Pancreas (tissue), 10 donors: ENCODE measurements around the gene PTPRF. TPM values are rescaled to one million over a fixed set of nuclear protein-coding genes. Genes with fewer than 3 reads are reported as not detected.
"Not testable (repeated sequence)": the region's sequence is repeated elsewhere in the genome, so short reads cannot be mapped to it uniquely, and the experiment has no call there.

ENCODE experiments used
- ATAC-seq, 4 donors: fragments of 200-7000 bp; cut with Tn5 transposase; one replicate each; pipeline versions ENCODE4 v1.8.0 to v1.9.1; 2020; ENCODE audit warnings: mild to moderate bottlenecking in 4 of 4, moderate library complexity in 4 of 4
- DNase-seq, 6 donors: peaks; one replicate each; pipeline ENCODE4 v3.0.0-alpha.2; 2020
- FAIRE-seq: peaks from 2 replicates; lab custom pipeline; 2012; peaks lifted over from hg19 to GRCh38; lab: Jason Lieb, UNC
- H3K27ac ChIP-seq, 4 donors: fragments of 200-600 bp; sonication (generic); 1 replicate in 3 of 4; 2 replicates in 1 of 4; pipeline versions ENCODE4 v1.5.0 to v1.8.0; 2020
- H3K27me3 ChIP-seq, 4 donors: fragments of 200-600 bp; one replicate each; pipeline ENCODE4 v1.8.0; 2021
- H3K36me3 ChIP-seq, 3 donors: fragments of 200-600 bp; sonication (generic) in 1 of 3; one replicate each; pipeline versions ENCODE4 v1.5.0 to v1.8.0; 2020 to 2021
- H3K4me1 ChIP-seq, 3 donors: fragments of 200-600 bp; one replicate each; pipeline ENCODE4 v1.8.0; 2021
- H3K4me3 ChIP-seq, 4 donors: fragments of 200-600 bp; sonication (generic) in 2 of 4; one replicate each; pipeline versions ENCODE4 v1.5.0 to v1.8.0; 2020 to 2021
- H3K9me3 ChIP-seq, 4 donors: fragments of 200-600 bp; one replicate each; pipeline ENCODE4 v1.8.0; 2021
- WGBS, 2 donors: extraction: QIAGEN DNeasy Blood & Tissue Kit; methylation state at CpG; one replicate each; pipeline ENCODE4 v1.1.7; 2013; 5-methylcytosine and 5-hydroxymethylcytosine counted together
- intact Hi-C, 3 donors: fragments of 100-400 bp; cut with DNase I; formaldehyde crosslinking; loops; one replicate each; pipeline versions ENCODE4 v1.11.1 to v1.14.2; 2022
- polyA plus RNA-seq, 2 donors: library from polyadenylated mRNA; stranded (reverse); fragments of 200-250 nt; gene quantifications; one replicate each; pipeline ENCODE4 v1.2.3, GENCODE V29; 2013
- total RNA-seq, 6 donors: library from RNA; stranded (reverse); fragmentation: NEBNext Ultra II Directional in 4 of 6; extraction: Animal tissue kit (Norgen Biotek cat#: 25700) in 4 of 6; gene quantifications; one replicate each; pipeline versions ENCODE4 v1.2.1 to v1.2.4, GENCODE V29; 2021 to 2023
- TF ChIP-seq, protein P1 (sequence below), 4 donors: fragments of 200-600 bp; sonication (generic) in 3 of 4; IDR thresholded peaks; one replicate each; pipeline versions ENCODE4 v1.5.0 to v1.8.0; 2021; ENCODE audit warnings: antibody characterized with exemption in 4 of 4
- donor health status: healthy with polysubstance abuse.
- donor health status: DM: no; HTN: no; CAD: no; lungs with moderate emphysema.
- donor health status: DM: no; HTN: no; CAD: no.
- donor health status: control.
- donor health status: control.
- donor health status: Bipolar disorder and iron deficiency.
- donor health status: DM: yes; HTN: yes; CAD: no.
- donor health status: DM: no; HTN: no; CAD: no.
- donor health status: DM: no; HTN: no; CAD: no.
- donor health status: DM: yes; HTN: yes; CAD: no.

Gene PTPRF
- total and polyA plus RNA-seq, 8 donors = 42.9 to 210 (median 129) TPM

DNA sequence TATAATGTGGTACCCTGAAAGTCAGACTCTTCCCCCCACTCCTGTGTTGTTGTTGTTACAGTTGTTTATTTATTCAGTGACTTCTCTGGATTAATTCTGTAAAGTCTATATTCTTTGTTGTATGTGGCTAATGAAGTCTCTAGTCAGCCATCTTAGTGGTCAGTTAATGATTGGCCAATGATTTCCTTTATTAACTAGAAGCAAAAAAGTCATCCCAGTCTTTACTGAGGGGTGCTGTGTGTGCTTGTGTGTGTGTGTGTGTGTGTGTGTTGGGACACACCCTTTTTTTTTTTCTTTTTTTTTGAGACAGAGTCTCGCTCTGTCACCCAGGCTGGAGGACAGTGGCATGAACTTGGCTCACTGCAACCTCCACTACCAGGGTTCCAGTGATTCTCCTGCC is 39.6 kb upstream of the PTPRF start:
- H3K36me3 ChIP-seq = no peaks in the 10 kb centered on the region
- ATAC-seq = no peak
- no peaks in the 10 kb centered on the region for H3K4me1 ChIP-seq
- no peak overlapping the region for H3K4me3 ChIP-seq
- no peak overlapping the region for H3K27ac ChIP-seq
- intact Hi-C loops = no loop called here
- no peak for DNase-seq
- TF ChIP-seq, protein P1, sequence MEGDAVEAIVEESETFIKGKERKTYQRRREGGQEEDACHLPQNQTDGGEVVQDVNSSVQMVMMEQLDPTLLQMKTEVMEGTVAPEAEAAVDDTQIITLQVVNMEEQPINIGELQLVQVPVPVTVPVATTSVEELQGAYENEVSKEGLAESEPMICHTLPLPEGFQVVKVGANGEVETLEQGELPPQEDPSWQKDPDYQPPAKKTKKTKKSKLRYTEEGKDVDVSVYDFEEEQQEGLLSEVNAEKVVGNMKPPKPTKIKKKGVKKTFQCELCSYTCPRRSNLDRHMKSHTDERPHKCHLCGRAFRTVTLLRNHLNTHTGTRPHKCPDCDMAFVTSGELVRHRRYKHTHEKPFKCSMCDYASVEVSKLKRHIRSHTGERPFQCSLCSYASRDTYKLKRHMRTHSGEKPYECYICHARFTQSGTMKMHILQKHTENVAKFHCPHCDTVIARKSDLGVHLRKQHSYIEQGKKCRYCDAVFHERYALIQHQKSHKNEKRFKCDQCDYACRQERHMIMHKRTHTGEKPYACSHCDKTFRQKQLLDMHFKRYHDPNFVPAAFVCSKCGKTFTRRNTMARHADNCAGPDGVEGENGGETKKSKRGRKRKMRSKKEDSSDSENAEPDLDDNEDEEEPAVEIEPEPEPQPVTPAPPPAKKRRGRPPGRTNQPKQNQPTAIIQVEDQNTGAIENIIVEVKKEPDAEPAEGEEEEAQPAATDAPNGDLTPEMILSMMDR (IDR thresholded peaks at IDR 0.05) = no peak
- no peaks in the 10 kb centered on the region for H3K27me3 ChIP-seq
- WGBS, 2 donors = 100% methylated on average over 1 of the region's 1 CpG
- FAIRE-seq = no peak
- no peaks in the 10 kb centered on the region for H3K9me3 ChIP-seq

DNA sequence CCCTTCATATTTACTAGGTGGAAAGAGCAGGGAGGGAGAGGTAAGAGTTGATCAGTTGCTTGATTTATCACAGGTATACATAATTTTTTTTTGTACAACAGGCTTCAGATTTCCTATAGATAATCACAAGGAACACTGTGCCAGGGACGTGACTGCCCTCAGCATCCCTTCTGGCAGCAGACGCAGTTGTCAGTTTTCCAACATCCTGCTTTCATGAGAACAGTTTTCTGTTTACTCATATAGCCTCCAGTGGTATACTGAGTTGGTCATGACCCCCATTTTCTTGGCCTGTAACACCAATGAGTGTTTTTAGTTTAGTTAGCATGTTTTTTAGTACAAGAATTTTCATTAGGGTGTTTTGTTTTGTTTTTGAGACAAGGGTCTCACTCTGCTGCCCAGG is 37.9 kb upstream of the PTPRF start:
- H3K36me3 ChIP-seq = no peaks in the 10 kb centered on the region
- WGBS, 2 donors = 78 to 91% methylated on average over 2 of the region's 2 CpGs
- no peak overlapping the region for H3K4me3 ChIP-seq
- no peak overlapping the region for H3K27ac ChIP-seq
- no peak for ATAC-seq
- no peaks in the 10 kb centered on the region for H3K27me3 ChIP-seq
- H3K4me1 ChIP-seq = no peaks in the 10 kb centered on the region
- no peak for DNase-seq
- no peaks in the 10 kb centered on the region for H3K9me3 ChIP-seq
- intact Hi-C loops = no loop called here
- FAIRE-seq = no peak
- TF ChIP-seq, protein P1 (IDR thresholded peaks at IDR 0.05) = no peak

DNA sequence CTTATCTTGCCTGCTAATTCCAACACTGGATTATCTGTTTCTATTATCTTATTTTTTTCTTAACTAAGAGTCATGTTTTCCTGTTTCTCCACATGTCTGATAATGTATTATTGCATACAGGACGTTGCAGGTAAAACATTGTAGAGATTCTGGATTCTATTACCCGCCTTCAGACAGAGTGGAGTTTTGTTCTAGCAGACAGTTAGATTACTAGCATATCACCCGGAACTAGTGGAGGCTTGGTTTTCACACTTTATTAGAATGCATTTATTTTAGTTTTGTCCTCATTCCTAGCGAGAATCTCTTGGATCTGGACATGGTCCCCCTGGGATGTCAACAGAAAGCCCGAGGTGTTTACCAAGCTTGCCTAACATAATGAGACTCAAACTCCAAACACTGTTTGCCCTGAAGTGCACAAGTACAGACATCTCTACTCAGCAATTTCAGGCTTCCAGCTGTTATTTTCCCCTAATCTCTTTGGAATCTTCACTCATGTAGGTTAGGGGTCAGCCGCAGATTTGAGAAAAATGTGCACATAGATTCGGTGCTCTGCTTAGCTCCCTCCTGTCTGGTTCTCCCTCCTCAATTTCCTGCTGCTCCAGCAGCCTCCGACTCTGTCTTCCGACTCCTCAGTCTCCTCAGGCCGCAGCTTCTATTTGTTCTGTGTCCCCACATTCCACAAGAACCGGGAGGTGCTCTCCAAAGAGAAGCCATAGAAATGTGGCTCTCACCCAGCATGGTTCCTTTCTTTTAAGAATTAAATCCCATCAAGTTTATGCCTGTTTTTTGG is 36.8 kb upstream of the PTPRF start:
- Histone ChIP-seq H3K36me3 (no peaks in the 10 kb centered on the region), H3K27me3 (no peaks in the 10 kb centered on the region), H3K27ac (no peak overlapping the region), H3K4me3 (no peak overlapping the region), H3K4me1 (no peaks in the 10 kb centered on the region), H3K9me3 (no peaks in the 10 kb centered on the region)
- ATAC-seq = no peak
- 75 to 81% methylated on average over 11 of the region's 11 CpGs for WGBS, 2 donors
- intact Hi-C loops = no loop called here
- TF ChIP-seq, protein P1 (IDR thresholded peaks at IDR 0.05) = no peak
- DNase-seq = no peak
- FAIRE-seq = no peak

DNA sequence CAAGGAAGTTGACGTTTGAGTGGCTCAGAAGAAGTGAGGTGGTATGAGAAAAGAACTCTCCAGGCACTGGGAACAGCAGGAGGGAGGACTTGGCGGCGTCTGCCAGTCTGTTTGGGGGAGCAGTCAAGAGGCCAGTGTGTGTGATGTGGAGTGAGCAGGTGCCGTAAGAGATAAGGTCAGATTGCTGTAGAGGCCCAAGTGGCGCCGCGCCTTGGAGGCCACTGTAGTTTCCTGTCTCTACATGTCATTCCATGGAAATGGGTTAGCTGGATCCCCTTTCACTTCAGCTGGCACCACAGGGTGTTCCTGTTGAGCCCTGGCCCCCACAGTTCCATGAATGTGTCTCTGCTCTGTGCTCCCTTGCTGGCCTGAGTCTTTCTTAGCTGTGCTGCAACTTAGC is 35.5 kb upstream of the PTPRF start:
- no peak overlapping the region for H3K4me3 ChIP-seq
- WGBS, 2 donors = 92 to 94% methylated on average over 7 of the region's 7 CpGs
- H3K27ac ChIP-seq = no peak overlapping the region
- ATAC-seq = no peak
- TF ChIP-seq, protein P1 (IDR thresholded peaks at IDR 0.05) = no peak
- no peak for FAIRE-seq
- intact Hi-C loops = no loop called here
- no peaks in the 10 kb centered on the region for H3K27me3 ChIP-seq
- no peaks in the 10 kb centered on the region for H3K4me1 ChIP-seq
- H3K36me3 ChIP-seq = no peaks in the 10 kb centered on the region
- no peak for DNase-seq
- no peaks in the 10 kb centered on the region for H3K9me3 ChIP-seq

DNA sequence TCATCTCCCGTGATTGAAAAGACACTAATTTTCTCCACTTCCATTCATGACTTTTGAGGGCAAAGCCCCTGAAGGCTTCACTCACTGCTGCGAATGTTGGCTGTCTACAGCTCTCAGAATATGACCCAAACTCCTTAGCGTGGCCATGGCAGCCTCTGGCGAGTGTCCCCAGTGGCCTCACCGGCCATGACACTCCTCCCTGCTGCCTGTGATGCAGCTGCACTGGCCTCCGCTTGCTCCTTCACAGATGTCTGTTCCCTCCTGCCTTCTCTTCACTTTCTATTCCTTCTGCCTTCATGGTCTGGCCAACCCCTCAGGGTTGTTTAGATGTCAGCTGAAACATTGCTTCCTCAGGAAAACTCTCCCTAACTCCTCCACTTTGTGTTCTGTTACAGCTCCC is 30.8 kb upstream of the PTPRF start:
- no peaks in the 10 kb centered on the region for H3K27me3 ChIP-seq
- H3K4me1 ChIP-seq = no peaks in the 10 kb centered on the region
- no peak for ATAC-seq
- no peak overlapping the region for H3K4me3 ChIP-seq
- no peak for DNase-seq
- intact Hi-C loops = loop anchor here in 1 of 3 donors (10.0 kb wide), 1 partner anchor 55 kb away; no protein-coding TSS in a partner anchor
- H3K9me3 ChIP-seq = no peaks in the 10 kb centered on the region
- 87 to 93% methylated on average over 6 of the region's 6 CpGs for WGBS, 2 donors
- FAIRE-seq = no peak
- no peak overlapping the region for H3K27ac ChIP-seq
- TF ChIP-seq, protein P1 (IDR thresholded peaks at IDR 0.05) = no peak
- H3K36me3 ChIP-seq = no peaks in the 10 kb centered on the region

DNA sequence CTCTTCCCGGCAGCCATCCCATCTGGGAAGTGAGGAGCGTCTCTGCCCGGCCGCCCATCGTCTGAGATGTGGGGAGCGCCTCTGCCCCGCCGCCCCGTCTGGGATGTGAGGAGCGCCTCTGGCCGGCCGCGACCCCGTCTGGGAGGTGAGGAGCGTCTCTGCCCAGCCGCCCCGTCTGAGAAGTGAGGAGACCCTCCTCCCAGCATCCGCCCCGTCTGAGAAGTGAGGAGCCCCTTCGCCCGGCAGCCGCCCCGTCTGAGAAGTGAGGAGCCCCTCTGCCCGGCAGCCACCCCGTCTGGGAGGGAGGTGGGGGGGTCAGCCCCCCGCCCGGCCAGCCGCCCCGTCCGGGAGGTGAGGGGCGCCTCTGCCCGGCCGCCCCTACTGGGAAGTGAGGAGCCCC is 28.9 kb upstream of the PTPRF start:
- intact Hi-C loops = loop anchor here in 1 of 3 donors (10.0 kb wide), 1 partner anchor 57 kb away; no protein-coding TSS in a partner anchor
- H3K4me1 ChIP-seq, ATAC-seq, H3K27me3 ChIP-seq, H3K36me3 ChIP-seq, H3K4me3 ChIP-seq, DNase-seq, H3K9me3 ChIP-seq, FAIRE-seq, H3K27ac ChIP-seq: not testable (repeated sequence)
- 95 to 96% methylated on average over 12 to 18 of the region's 33 CpGs for WGBS, 2 donors
